HepG2 (cell line): ENCODE measurements around the gene ZCCHC9. TPM values are rescaled to one million over a fixed set of nuclear protein-coding genes. Genes with fewer than 3 reads are reported as not detected.

Source experiments
- HHEX ChIP-seq: IDR thresholded peaks from 2 replicates; pipeline ENCODE4 v1.6.1; 2016; ENCODE audit warnings: control low read depth
- ISX ChIP-seq: sonication (generic); formaldehyde crosslinking; conservative IDR thresholded peaks from 2 replicates; pipeline ENCODE4 v1.5.0; 2020; ENCODE audit warnings: missing genetic modification reagents
- KIAA2018 ChIP-seq: sonication (generic); formaldehyde crosslinking; IDR thresholded peaks from 2 replicates; pipeline ENCODE4 v1.5.0; 2020; ENCODE audit warnings: mild to moderate bottlenecking, missing genetic modification reagents, borderline replicate concordance
- ZBTB37 ChIP-seq: sonication (generic); formaldehyde crosslinking; IDR thresholded peaks from 2 replicates; pipeline ENCODE4 v1.4.0; 2020; ENCODE audit warnings: mild to moderate bottlenecking, missing genetic modification reagents
- ZFP36 ChIP-seq: fragments of 150-350 bp; IDR thresholded peaks from 2 replicates; pipeline ENCODE4 v1.6.1; 2018; ENCODE audit warnings: borderline replicate concordance, low read length, low read depth; ENCODE audit not compliant: partially characterized antibody
- ZNF142 ChIP-seq: sonication (generic); formaldehyde crosslinking; IDR thresholded peaks from 2 replicates; pipeline ENCODE4 v1.4.0; 2020; ENCODE audit warnings: missing genetic modification reagents
- ZNF333 ChIP-seq: sonication (generic); formaldehyde crosslinking; IDR thresholded peaks from 2 replicates; pipeline ENCODE4 v1.4.0; 2020; ENCODE audit warnings: mild to moderate bottlenecking, missing genetic modification reagents, borderline replicate concordance
- ZNF431 ChIP-seq: sonication (generic); formaldehyde crosslinking; IDR thresholded peaks from 2 replicates; pipeline ENCODE4 v1.9.0; 2022; ENCODE audit warnings: missing genetic modification reagents, low read depth, mild to moderate bottlenecking, borderline replicate concordance
- ZNF512 ChIP-seq: sonication (generic); formaldehyde crosslinking; IDR thresholded peaks from 2 replicates; pipeline ENCODE4 v1.4.0; 2020; ENCODE audit warnings: mild to moderate bottlenecking, missing genetic modification reagents
- polyA plus RNA-seq, 8 experiments: library from polyadenylated mRNA; depleted of rRNA in 3 of 8; stranded (reverse) in 7 of 8; unstranded in 1 of 8; fragments of >200 nt; fragmentation: Illumina TruSeq in 4 of 8; extraction: Trizol in 4 of 8; gene quantifications; 2 replicates each; pipeline versions ENCODE4 v1.2.1 to v1.2.3, GENCODE V29; 2011 to 2016; ENCODE audit warnings: low read depth in 4 of 8, missing spikeins in 1 of 8, mixed read lengths in 1 of 8; ENCODE audit not compliant: insufficient read depth in 1 of 8
- total RNA-seq, 5 experiments: library from RNA; depleted of rRNA; stranded (reverse); fragments of >200 nt; fragmentation: Illumina TruSeq; extraction: Trizol; gene quantifications; 2 replicates each; pipeline ENCODE4 v1.2.3, GENCODE V29; 2016; ENCODE audit warnings: low read depth in 1 of 5

ZCCHC9 gene
- total and polyA plus RNA-seq, 2 of the 13 experiments (the other 11 are each of a cell fraction or from before 2014, with no cell fraction given), result 28.7 to 52.5 TPM

- TF ChIP-seq ZNF142 (CRISPR knock-in tag) (peak; percentile 27; the same call in 1 of the 2 replicates), ZNF512 (no peak), ZNF333 (no peak), ZFP36 (no peak), ZNF431 (peak; percentile 89), KIAA2018 (no peak), ZBTB37 (CRISPR knock-in tag) (no peak), ISX (0 out of 2 replicates have a peak, but pooled peaks have one; percentile 76), HHEX (no peak)
- TF ChIP-seq, all 625 proteins: peak for 309
These were observed at the start of gene ZCCHC9 (continued) for GRCh38 chr5:81301271-81302015.
